GM12878 (cell line): Measurements from ENCODE around the gene ZNF687. TPM values are rescaled to one million over a fixed set of nuclear protein-coding genes. Genes with fewer than 3 reads are reported as not detected.

ENCODE experiments used
- CBX5 ChIP-seq: sonication (generic); IDR thresholded peaks from 2 replicates; pipeline ENCODE4 v1.6.1; 2016; ENCODE audit warnings: low read depth, moderate library complexity, mild to moderate bottlenecking, inconsistent platforms
- FOXM1 ChIP-seq: IDR thresholded peaks from 2 replicates; pipeline ENCODE4 v1.6.1; 2012; ENCODE audit warnings: low read depth, mild to moderate bottlenecking, inconsistent platforms, low read length, moderate library complexity
- IKZF1 ChIP-seq: fragments of 450-650 bp; conservative IDR thresholded peaks from 2 replicates; pipeline ENCODE4 v1.6.1; 2017; ENCODE audit warnings: antibody characterized with exemption, mild to moderate bottlenecking
- IKZF2 ChIP-seq, 2 experiments: fragments of 450-650 bp; IDR thresholded peaks; 2 replicates each; pipeline ENCODE4 v1.6.1; 2017; ENCODE audit warnings: mild to moderate bottlenecking in 2 of 2, moderate library complexity in 2 of 2
- MEF2A ChIP-seq: IDR thresholded peaks from 2 replicates; pipeline ENCODE4 v1.6.1; 2011; ENCODE audit warnings: low read depth, mild to moderate bottlenecking, low read length, moderate library complexity; ENCODE audit not compliant: insufficient read depth
- POU2F2 ChIP-seq: IDR thresholded peaks from 3 replicates; pipeline ENCODE4 v1.6.1; 2011; ENCODE audit warnings: low read depth, mild to moderate bottlenecking, low read length, borderline replicate concordance
- RCOR1 ChIP-seq: conservative IDR thresholded peaks from 2 replicates; pipeline ENCODE4 v1.6.1; 2012; ENCODE audit warnings: low read depth, low read length, improper control_type of control experiment
- STAT1 ChIP-seq: fragments of 450-650 bp; conservative IDR thresholded peaks from 2 replicates; pipeline ENCODE4 v1.6.1; 2014; ENCODE audit warnings: antibody characterized with exemption, mild to moderate bottlenecking
- WRNIP1 ChIP-seq: IDR thresholded peaks from 2 replicates; pipeline ENCODE4 v1.6.1; 2011; ENCODE audit warnings: low read depth, low read length, improper control_type of control experiment, borderline replicate concordance
- YBX1 ChIP-seq: fragments of 450-650 bp; IDR thresholded peaks from 2 replicates; pipeline ENCODE4 v1.6.1; 2016; ENCODE audit warnings: antibody characterized with exemption
- ZNF207 ChIP-seq: fragments of 450-650 bp; IDR thresholded peaks from 2 replicates; pipeline ENCODE4 v1.6.1; 2014; ENCODE audit warnings: antibody characterized with exemption, mild to moderate bottlenecking, borderline replicate concordance
- polyA plus RNA-seq, 11 experiments: library from polyadenylated mRNA; depleted of rRNA in 4 of 11; unstranded in 6 of 11; stranded (reverse) in 5 of 11; fragments of >200 nt; fragmentation: Nextera tagmentation in 4 of 11; fragmentation: Illumina TruSeq in 1 of 11; extraction: Ambion mirVana in 4 of 11; extraction: Trizol in 1 of 11; gene quantifications; 1 replicate in 1 of 11; 2 replicates in 10 of 11; pipeline versions ENCODE4 v1.2.1 to v1.2.3, GENCODE V29; 2011 to 2016; ENCODE audit warnings: inconsistent platforms in 2 of 11, missing spikeins in 2 of 11, low read depth in 1 of 11
- total RNA-seq, 4 experiments: library from RNA; depleted of rRNA in 3 of 4; stranded (reverse); fragments of >200 nt in 3 of 4; fragmentation: Illumina TruSeq in 1 of 4; extraction: Trizol in 1 of 4; gene quantifications; 2 replicates each; pipeline versions ENCODE4 v1.2.1 to v1.2.3, GENCODE V29; 2013 to 2021
- TF ChIP-seq, protein P1 (sequence below): IDR thresholded peaks from 2 replicates; pipeline ENCODE4 v1.6.1; 2012; ENCODE audit warnings: improper control_type of control experiment, low read depth, low read length; ENCODE audit not compliant: insufficient replicate concordance
- TF ChIP-seq, protein P2 (sequence below): IDR thresholded peaks from 2 replicates; pipeline ENCODE4 v1.6.1; 2011; ENCODE audit warnings: mild to moderate bottlenecking, low read depth, low read length, moderate library complexity; ENCODE audit not compliant: insufficient replicate concordance
- TF ChIP-seq, protein P3 (sequence below): fragments of 450-650 bp; IDR thresholded peaks from 2 replicates; pipeline ENCODE4 v1.6.1; 2017; ENCODE audit warnings: antibody characterized with exemption, mild to moderate bottlenecking, moderate library complexity
- TF ChIP-seq, protein P4 (sequence below): IDR thresholded peaks from 2 replicates; pipeline ENCODE4 v1.6.1; 2011; ENCODE audit warnings: borderline replicate concordance, low read depth, mild to moderate bottlenecking, moderate library complexity, mixed read lengths, low read length; ENCODE audit not compliant: insufficient read depth; ENCODE audit errors: extremely low read length
- TF ChIP-seq, protein P5 (sequence below): IDR thresholded peaks from 2 replicates; pipeline ENCODE4 v1.6.1; 2012; ENCODE audit warnings: low read depth, low read length, improper control_type of control experiment

The ZNF687 gene
- total and polyA plus RNA-seq, 10 of the 15 experiments (the other 5 are each of a cell fraction or from before 2014, with no cell fraction given): 0.08 to 30.9 (median 9.9) TPM

DNA sequence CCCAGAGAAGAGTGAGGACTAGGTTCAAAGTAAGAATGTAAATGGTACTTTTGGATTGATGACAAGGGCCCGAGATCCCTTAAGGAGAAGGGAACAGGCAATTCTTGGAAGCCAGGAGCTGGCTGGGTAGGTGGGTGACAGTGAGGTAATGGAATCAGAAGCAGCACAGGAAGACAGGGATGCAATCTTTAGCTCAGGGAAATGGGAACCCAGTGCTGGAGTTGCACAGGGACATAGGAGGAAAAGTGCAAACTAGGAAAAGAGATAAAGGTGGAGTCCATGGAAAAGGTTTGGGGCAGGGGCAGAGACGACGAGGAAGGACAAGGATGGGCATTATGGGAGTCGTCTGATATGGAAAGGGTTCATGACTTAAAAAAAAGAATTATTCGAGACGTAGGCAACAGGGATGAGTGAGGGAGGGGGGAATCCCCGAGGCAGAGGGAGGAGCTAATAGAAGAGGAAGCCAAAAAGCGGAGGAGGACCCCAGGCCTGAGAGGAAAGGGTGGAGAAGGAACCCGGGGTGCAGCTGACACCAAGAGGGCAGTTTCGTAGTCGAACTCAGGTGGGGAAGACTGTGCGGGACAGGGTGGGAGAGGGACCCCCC lies 44.6 kb downstream of the ZNF687 start (continued):
- TF ChIP-seq, protein P1, sequence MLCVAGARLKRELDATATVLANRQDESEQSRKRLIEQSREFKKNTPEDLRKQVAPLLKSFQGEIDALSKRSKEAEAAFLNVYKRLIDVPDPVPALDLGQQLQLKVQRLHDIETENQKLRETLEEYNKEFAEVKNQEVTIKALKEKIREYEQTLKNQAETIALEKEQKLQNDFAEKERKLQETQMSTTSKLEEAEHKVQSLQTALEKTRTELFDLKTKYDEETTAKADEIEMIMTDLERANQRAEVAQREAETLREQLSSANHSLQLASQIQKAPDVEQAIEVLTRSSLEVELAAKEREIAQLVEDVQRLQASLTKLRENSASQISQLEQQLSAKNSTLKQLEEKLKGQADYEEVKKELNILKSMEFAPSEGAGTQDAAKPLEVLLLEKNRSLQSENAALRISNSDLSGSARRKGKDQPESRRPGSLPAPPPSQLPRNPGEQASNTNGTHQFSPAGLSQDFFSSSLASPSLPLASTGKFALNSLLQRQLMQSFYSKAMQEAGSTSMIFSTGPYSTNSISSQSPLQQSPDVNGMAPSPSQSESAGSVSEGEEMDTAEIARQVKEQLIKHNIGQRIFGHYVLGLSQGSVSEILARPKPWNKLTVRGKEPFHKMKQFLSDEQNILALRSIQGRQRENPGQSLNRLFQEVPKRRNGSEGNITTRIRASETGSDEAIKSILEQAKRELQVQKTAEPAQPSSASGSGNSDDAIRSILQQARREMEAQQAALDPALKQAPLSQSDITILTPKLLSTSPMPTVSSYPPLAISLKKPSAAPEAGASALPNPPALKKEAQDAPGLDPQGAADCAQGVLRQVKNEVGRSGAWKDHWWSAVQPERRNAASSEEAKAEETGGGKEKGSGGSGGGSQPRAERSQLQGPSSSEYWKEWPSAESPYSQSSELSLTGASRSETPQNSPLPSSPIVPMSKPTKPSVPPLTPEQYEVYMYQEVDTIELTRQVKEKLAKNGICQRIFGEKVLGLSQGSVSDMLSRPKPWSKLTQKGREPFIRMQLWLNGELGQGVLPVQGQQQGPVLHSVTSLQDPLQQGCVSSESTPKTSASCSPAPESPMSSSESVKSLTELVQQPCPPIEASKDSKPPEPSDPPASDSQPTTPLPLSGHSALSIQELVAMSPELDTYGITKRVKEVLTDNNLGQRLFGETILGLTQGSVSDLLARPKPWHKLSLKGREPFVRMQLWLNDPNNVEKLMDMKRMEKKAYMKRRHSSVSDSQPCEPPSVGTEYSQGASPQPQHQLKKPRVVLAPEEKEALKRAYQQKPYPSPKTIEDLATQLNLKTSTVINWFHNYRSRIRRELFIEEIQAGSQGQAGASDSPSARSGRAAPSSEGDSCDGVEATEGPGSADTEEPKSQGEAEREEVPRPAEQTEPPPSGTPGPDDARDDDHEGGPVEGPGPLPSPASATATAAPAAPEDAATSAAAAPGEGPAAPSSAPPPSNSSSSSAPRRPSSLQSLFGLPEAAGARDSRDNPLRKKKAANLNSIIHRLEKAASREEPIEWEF: no peak
- TF ChIP-seq ZNF207 (no peak), IKZF1 (peak; percentile 3; the same call in 1 of the 2 replicates), FOXM1 (no peak), WRNIP1 (0 out of 2 replicates have a peak, but pooled peaks have one; percentile 77), STAT1 (no peak), RCOR1 (no peak), CBX5 (no peak), IKZF2 (IDR thresholded peaks at IDR 0.05) (peak; percentile 19 to 35; a peak in 3 of 4 replicates), MEF2A (no peak), YBX1 (0 out of 2 replicates have a peak, but pooled peaks have one; percentile 36), POU2F2 (peak; percentile 50; the same call in 1 of the 3 replicates)
- TF ChIP-seq, protein P2, sequence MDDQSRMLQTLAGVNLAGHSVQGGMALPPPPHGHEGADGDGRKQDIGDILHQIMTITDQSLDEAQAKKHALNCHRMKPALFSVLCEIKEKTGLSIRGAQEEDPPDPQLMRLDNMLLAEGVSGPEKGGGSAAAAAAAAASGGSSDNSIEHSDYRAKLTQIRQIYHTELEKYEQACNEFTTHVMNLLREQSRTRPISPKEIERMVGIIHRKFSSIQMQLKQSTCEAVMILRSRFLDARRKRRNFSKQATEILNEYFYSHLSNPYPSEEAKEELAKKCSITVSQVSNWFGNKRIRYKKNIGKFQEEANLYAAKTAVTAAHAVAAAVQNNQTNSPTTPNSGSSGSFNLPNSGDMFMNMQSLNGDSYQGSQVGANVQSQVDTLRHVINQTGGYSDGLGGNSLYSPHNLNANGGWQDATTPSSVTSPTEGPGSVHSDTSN: no peak
- TF ChIP-seq, protein P3, sequence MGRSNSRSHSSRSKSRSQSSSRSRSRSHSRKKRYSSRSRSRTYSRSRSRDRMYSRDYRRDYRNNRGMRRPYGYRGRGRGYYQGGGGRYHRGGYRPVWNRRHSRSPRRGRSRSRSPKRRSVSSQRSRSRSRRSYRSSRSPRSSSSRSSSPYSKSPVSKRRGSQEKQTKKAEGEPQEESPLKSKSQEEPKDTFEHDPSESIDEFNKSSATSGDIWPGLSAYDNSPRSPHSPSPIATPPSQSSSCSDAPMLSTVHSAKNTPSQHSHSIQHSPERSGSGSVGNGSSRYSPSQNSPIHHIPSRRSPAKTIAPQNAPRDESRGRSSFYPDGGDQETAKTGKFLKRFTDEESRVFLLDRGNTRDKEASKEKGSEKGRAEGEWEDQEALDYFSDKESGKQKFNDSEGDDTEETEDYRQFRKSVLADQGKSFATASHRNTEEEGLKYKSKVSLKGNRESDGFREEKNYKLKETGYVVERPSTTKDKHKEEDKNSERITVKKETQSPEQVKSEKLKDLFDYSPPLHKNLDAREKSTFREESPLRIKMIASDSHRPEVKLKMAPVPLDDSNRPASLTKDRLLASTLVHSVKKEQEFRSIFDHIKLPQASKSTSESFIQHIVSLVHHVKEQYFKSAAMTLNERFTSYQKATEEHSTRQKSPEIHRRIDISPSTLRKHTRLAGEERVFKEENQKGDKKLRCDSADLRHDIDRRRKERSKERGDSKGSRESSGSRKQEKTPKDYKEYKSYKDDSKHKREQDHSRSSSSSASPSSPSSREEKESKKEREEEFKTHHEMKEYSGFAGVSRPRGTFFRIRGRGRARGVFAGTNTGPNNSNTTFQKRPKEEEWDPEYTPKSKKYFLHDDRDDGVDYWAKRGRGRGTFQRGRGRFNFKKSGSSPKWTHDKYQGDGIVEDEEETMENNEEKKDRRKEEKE: no peak
- TF ChIP-seq, protein P4, sequence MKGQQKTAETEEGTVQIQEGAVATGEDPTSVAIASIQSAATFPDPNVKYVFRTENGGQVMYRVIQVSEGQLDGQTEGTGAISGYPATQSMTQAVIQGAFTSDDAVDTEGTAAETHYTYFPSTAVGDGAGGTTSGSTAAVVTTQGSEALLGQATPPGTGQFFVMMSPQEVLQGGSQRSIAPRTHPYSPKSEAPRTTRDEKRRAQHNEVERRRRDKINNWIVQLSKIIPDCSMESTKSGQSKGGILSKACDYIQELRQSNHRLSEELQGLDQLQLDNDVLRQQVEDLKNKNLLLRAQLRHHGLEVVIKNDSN: no peak
- TF ChIP-seq, protein P5, sequence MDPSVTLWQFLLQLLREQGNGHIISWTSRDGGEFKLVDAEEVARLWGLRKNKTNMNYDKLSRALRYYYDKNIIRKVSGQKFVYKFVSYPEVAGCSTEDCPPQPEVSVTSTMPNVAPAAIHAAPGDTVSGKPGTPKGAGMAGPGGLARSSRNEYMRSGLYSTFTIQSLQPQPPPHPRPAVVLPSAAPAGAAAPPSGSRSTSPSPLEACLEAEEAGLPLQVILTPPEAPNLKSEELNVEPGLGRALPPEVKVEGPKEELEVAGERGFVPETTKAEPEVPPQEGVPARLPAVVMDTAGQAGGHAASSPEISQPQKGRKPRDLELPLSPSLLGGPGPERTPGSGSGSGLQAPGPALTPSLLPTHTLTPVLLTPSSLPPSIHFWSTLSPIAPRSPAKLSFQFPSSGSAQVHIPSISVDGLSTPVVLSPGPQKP: no peak
